ENCODE measurements around the gene ALAS1.

Gene ALAS1

DNA sequence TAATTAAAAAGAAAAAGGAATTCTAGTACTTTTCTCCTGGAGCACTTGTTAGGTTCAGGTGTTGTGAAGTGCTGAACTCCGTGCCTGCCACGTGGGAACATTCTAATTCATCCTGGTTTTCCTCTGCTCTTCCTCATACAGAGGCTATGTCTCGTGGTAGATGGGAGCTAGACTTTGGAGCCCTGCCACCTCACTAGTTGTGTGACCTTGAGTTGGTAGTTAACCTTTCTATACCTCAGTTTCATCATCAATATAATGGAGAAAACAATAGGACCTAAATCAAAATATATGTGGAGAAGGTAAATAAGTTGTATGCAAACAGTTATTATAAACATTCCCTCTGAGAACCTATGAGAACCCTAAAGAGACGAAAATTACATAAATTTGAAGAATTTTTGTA is 10.6 kb downstream of the ALAS1 start:
- no peak for DNase-seq (ENCODE audit: low read depth)
- TF ChIP-seq CTCF (IDR thresholded peaks at IDR 0.05; ENCODE audit: low read length, missing control alignments): no peak
- no peak overlapping the region for H3K4me3 ChIP-seq (replicated peaks; ENCODE audit: low read depth, low read length)

- TF ChIP-seq CTCF (IDR thresholded peaks at IDR 0.05; ENCODE audit: low read length, missing control alignments): no peak
- no peak for DNase-seq (ENCODE audit: low read depth)
- H3K4me3 ChIP-seq (replicated peaks; ENCODE audit: low read depth, low read length): no peak overlapping the region
Measured at GRCh38 chr3:52210037-52210436, 12.1 kb downstream of the ALAS1 start.

GRCh38 chr3:52210550-52211046 is 12.6 kb downstream of the ALAS1 start:
- TF ChIP-seq CTCF (IDR thresholded peaks at IDR 0.05; ENCODE audit: low read length, missing control alignments): no peak
- no peak overlapping the region for H3K4me3 ChIP-seq (replicated peaks; ENCODE audit: low read depth, low read length)
- DNase-seq (ENCODE audit: low read depth): peak; percentile 87

GRCh38 chr3:52211268-52211891 is 13.4 kb downstream of the ALAS1 start:
- no peak for TF ChIP-seq CTCF (IDR thresholded peaks at IDR 0.05; ENCODE audit: low read length, missing control alignments)
- H3K4me3 ChIP-seq (replicated peaks; ENCODE audit: low read depth, low read length): no peak overlapping the region
- no peak for DNase-seq (ENCODE audit: low read depth)

DNA sequence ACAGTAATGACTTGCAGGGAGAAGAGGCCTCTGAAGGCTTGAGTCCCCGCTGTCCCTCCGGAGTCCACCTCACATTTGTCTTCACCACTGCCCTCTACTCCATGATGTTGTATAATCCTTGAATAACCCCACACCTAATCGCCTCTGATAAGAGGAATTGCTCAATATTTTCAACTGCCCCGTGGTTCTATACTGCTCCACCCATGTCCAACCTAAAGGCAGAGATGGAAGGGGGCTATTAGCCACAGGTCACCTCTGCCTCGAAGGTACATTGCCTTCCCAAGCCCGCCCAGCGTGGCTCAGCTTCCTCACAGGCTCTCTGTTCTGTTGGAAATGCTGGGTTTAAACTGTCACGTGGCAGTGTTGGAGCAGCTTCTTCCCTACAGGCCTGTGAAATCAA is 15.0 kb downstream of the ALAS1 start:
- no peak for DNase-seq (ENCODE audit: low read depth)
- no peak overlapping the region for H3K4me3 ChIP-seq (replicated peaks; ENCODE audit: low read depth, low read length)
- no peak for TF ChIP-seq CTCF (IDR thresholded peaks at IDR 0.05; ENCODE audit: low read length, missing control alignments)

GRCh38 chr3:52213901-52214300 is 15.9 kb downstream of the ALAS1 start:
- TF ChIP-seq CTCF (IDR thresholded peaks at IDR 0.05; ENCODE audit: low read length, missing control alignments): no peak

GRCh38 chr3:52215351-52215750 is 17.4 kb downstream of the ALAS1 start:
- no peak overlapping the region for H3K4me3 ChIP-seq (replicated peaks; ENCODE audit: low read depth, low read length)
- no peak for DNase-seq (ENCODE audit: low read depth)
- no peak for TF ChIP-seq CTCF (IDR thresholded peaks at IDR 0.05; ENCODE audit: low read length, missing control alignments)

More at GRCh38 chr3:52213901-52214300, 15.9 kb downstream of the ALAS1 start:
- no peak for DNase-seq (ENCODE audit: low read depth)
- no peak overlapping the region for H3K4me3 ChIP-seq (replicated peaks; ENCODE audit: low read depth, low read length)
